Breast epithelium (tissue), 4 donors: Measurements from ENCODE around the gene SIRPB1. TPM values are rescaled to one million over a fixed set of nuclear protein-coding genes. Genes with fewer than 3 reads are reported as not detected.

Experiments
- DNase-seq, 2 donors: peaks; one replicate each; pipeline ENCODE4 v3.0.0-alpha.2; 2019; ENCODE audit warnings: low spot score in 2 of 2
- H3K27ac ChIP-seq, 2 donors: fragments of 200-600 bp; sonication (generic) in 1 of 2; one replicate each; pipeline ENCODE4 v1.5.1; 2016 to 2019; ENCODE audit warnings: mild to moderate bottlenecking in 1 of 2
- H3K27me3 ChIP-seq, 2 donors: fragments of 200-600 bp; sonication (generic) in 1 of 2; one replicate each; pipeline versions ENCODE4 v1.5.1 to v1.6.0; 2017 to 2019; ENCODE audit warnings: control low read depth in 1 of 2, mild to moderate bottlenecking in 1 of 2
- H3K36me3 ChIP-seq: fragments of 200-600 bp; one replicate; pipeline ENCODE4 v1.5.1; 2019
- H3K4me1 ChIP-seq, 2 donors: fragments of 200-600 bp; sonication (generic); one replicate each; pipeline ENCODE4 v1.5.1; 2016 to 2019; ENCODE audit warnings: control low read depth in 1 of 2
- H3K4me3 ChIP-seq, 3 donors: fragments of 200-600 bp; sonication (generic); 1 replicate in 2 of 3; 2 replicates in 1 of 3; pipeline ENCODE4 v1.5.1; 2016 to 2019; ENCODE audit warnings: mild to moderate bottlenecking in 3 of 3, moderate library complexity in 2 of 3
- H3K9me3 ChIP-seq, 2 donors: fragments of 200-600 bp; sonication (generic) in 1 of 2; one replicate each; pipeline ENCODE4 v1.5.1; 2016 to 2019; ENCODE audit warnings: control low read depth in 1 of 2
- POLR2A ChIP-seq: fragments of 450-650 bp; IDR thresholded peaks from one replicate; pipeline ENCODE4 v1.6.1; 2016; ENCODE audit warnings: antibody characterized with exemption, mild to moderate bottlenecking, moderate library complexity
- POLR2AphosphoS5 ChIP-seq, 3 donors: sonication (generic); formaldehyde crosslinking; IDR thresholded peaks; one replicate each; pipeline ENCODE4 v1.6.1; 2017; ENCODE audit warnings: antibody characterized with exemption in 3 of 3
- intact Hi-C: fragments of 100-400 bp; cut with DNase I; formaldehyde crosslinking; loops from one replicate; pipeline ENCODE4 v1.15.1; 2023; ENCODE audit warnings: low total_unique reads
- total RNA-seq, 3 donors: library from RNA; depleted of rRNA; stranded (reverse); fragments of >200 nt; gene quantifications; one replicate each; pipeline ENCODE4 v1.1.0, GENCODE V29; 2016
- TF ChIP-seq, protein P1 (sequence below), 3 donors: fragments of 450-650 bp; IDR thresholded peaks; one replicate each; pipeline ENCODE4 v1.5.1; 2016 to 2017; ENCODE audit warnings: antibody characterized with exemption in 3 of 3, mild to moderate bottlenecking in 3 of 3, moderate library complexity in 3 of 3

Gene SIRPB1
- total RNA-seq, 3 donors from 2014 or later, result 2.6 to 8.5 (median 5.8) TPM

DNA sequence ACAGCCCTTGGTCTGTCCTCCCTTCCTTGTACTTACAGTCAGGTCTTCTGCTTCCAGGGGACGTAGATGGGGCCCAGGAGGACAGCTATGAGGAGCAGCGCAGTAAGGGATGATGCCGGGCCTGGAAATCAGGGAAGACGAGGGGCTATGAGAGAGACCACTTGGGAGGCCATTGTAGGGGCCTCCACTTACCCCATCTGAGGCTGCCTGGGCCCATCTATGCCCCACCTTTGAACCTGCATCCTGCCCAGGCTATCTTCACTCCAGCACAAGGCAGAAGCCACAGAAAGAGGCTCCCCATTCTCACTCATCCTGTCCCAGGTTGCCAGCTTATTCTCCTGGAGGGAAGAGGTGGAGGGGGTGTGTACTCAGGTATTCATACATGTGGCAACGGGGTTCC is 10.4 kb upstream of the SIRPB1 start:
- Histone ChIP-seq H3K9me3 (no peaks in the 10 kb centered on the region), H3K36me3 (no peaks in the 10 kb centered on the region), H3K27ac (no peak overlapping the region), H3K4me3 (no peak overlapping the region), H3K27me3 (no peaks in the 10 kb centered on the region), H3K4me1 (no peaks in the 10 kb centered on the region)
- no peak for TF ChIP-seq POLR2AphosphoS5 (IDR thresholded peaks at IDR 0.05)
- TF ChIP-seq, protein P1, sequence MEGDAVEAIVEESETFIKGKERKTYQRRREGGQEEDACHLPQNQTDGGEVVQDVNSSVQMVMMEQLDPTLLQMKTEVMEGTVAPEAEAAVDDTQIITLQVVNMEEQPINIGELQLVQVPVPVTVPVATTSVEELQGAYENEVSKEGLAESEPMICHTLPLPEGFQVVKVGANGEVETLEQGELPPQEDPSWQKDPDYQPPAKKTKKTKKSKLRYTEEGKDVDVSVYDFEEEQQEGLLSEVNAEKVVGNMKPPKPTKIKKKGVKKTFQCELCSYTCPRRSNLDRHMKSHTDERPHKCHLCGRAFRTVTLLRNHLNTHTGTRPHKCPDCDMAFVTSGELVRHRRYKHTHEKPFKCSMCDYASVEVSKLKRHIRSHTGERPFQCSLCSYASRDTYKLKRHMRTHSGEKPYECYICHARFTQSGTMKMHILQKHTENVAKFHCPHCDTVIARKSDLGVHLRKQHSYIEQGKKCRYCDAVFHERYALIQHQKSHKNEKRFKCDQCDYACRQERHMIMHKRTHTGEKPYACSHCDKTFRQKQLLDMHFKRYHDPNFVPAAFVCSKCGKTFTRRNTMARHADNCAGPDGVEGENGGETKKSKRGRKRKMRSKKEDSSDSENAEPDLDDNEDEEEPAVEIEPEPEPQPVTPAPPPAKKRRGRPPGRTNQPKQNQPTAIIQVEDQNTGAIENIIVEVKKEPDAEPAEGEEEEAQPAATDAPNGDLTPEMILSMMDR (IDR thresholded peaks at IDR 0.05), result no peak
- no peak for TF ChIP-seq POLR2A
- intact Hi-C loops, result no loop called here
- no peak for DNase-seq

DNA sequence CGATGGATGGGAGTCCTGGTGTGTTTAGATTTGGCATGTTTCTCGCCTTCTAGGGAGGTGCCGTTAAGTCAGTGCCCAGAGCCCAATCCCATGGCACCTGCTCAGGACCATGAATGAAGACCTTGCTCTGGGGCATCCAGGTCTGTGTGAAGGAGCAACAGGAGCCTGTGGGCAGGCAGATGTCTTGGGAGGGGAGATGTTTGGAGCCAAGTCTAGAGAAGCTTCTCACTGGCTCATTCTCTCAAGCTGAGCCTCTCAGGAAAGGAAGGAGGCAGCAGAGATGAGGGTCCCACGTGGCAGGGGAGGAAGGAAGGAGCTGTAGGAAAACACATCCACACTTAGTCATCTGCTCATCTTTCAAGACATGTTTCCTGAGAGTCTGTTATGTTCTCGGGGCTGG is 9.5 kb upstream of the SIRPB1 start:
- TF ChIP-seq POLR2A (no peak), POLR2AphosphoS5 (IDR thresholded peaks at IDR 0.05) (no peak)
- TF ChIP-seq, protein P1 (IDR thresholded peaks at IDR 0.05), result no peak
- Histone ChIP-seq H3K27ac (no peak overlapping the region), H3K27me3 (no peaks in the 10 kb centered on the region), H3K4me1 (no peaks in the 10 kb centered on the region), H3K36me3 (no peaks in the 10 kb centered on the region), H3K9me3 (no peaks in the 10 kb centered on the region), H3K4me3 (no peak overlapping the region)
- intact Hi-C loops, result loop anchor here (10.0 kb wide), 1 partner anchor 375 kb away; no protein-coding TSS in a partner anchor
- no peak for DNase-seq

DNA sequence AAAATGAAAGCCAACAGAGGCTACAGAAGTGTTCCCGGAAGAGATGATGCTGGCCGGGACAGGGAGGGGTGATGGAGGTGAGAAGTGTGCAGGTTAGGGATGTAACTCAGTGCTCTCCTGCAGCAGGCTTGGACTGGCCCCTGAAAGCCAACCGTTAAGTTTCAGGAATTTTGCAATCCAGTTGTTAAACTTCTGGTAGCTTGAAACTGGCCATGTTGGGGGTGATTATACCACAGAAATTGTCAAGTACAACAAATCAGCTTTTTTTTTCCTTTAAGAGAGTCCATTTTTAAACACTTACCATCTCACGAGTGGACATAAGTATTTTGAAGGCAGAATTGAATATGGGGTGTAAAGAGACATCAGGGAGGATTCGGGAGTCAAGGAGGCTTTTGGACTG is 8.8 kb upstream of the SIRPB1 start:
- no peaks in the 10 kb centered on the region for H3K9me3 ChIP-seq
- H3K36me3 ChIP-seq, result no peaks in the 10 kb centered on the region
- no peak overlapping the region for H3K27ac ChIP-seq
- no peaks in the 10 kb centered on the region for H3K4me1 ChIP-seq
- no peaks in the 10 kb centered on the region for H3K27me3 ChIP-seq
- no peak for TF ChIP-seq POLR2A
- TF ChIP-seq, protein P1 (IDR thresholded peaks at IDR 0.05), result no peak
- no peak for DNase-seq
- H3K4me3 ChIP-seq, result no peak overlapping the region
- intact Hi-C loops, result loop anchor here (10.0 kb wide), 1 partner anchor 374 kb away; no protein-coding TSS in a partner anchor

DNA sequence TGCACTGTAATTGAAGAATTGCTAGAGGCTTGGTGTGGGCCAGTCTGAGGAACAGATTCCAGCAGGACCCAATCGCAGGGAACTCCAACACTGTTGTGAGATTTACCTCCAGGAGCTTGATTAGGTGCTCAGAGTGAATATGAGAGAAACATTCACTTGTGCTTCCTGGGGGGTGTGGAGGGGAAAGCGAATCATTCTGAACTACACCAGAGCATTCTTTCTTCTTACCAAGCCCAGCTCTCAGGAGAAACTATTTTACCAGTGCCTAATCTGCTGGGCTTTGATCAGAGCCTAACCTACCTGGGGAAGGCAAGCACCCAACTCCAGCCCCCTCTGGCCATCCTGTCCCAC is 7.4 kb upstream of the SIRPB1 start:
- H3K4me1 ChIP-seq, result no peaks in the 10 kb centered on the region
- H3K36me3 ChIP-seq, result no peaks in the 10 kb centered on the region
- intact Hi-C loops, result loop anchor here (10.0 kb wide), 1 partner anchor 372 kb away; no protein-coding TSS in a partner anchor
- no peak for DNase-seq
- no peaks in the 10 kb centered on the region for H3K9me3 ChIP-seq
- TF ChIP-seq POLR2AphosphoS5 (IDR thresholded peaks at IDR 0.05) (no peak), POLR2A (no peak)
- TF ChIP-seq, protein P1 (IDR thresholded peaks at IDR 0.05), result no peak
- H3K27me3 ChIP-seq, result no peaks in the 10 kb centered on the region
- no peak overlapping the region for H3K27ac ChIP-seq
- H3K4me3 ChIP-seq, result no peak overlapping the region

DNA sequence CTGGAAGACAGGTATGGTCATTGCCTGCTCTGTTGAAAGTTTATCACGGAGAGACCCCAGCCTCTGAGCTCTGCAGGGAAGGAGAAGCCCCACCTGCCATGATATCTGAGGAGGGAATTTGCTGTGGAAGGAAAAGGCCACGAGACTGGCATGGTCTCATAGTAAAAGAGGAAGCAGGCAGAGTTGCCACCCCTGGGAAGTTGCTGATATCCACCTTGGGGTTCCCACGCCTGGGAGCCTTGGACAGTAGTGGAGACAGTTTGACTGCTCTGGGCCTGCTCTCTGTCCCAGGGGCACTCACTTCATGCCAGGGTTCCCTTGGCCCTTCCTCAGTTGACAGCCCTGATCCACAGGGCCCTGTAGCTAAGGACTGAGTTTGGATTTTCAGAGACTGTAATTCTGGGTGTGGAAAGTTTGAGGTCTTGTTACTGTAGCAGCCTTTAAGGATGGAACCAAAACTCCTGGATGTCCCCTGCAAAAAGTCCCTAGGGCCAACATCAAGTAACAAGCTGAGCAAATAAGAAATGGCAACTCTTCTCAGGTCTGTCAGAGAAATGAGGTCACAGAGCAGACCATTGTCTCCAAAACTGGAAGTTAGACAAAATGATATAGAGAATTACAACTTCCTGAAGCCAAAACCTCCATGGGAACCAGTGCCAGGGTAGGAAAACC is 6.9 kb upstream of the SIRPB1 start:
- Histone ChIP-seq H3K4me1 (no peaks in the 10 kb centered on the region), H3K27me3 (no peaks in the 10 kb centered on the region), H3K36me3 (no peaks in the 10 kb centered on the region), H3K4me3 (no peak overlapping the region), H3K27ac (no peak overlapping the region), H3K9me3 (no peaks in the 10 kb centered on the region)
- intact Hi-C loops, result loop anchor here (10.0 kb wide), 1 partner anchor 372 kb away; no protein-coding TSS in a partner anchor
- no peak for DNase-seq
- TF ChIP-seq POLR2A (no peak), POLR2AphosphoS5 (IDR thresholded peaks at IDR 0.05) (no peak)
- TF ChIP-seq, protein P1 (IDR thresholded peaks at IDR 0.05), result no peak
